H54 (cell line): ENCODE results near the gene SH3BP5L.
"Not testable (repeated sequence)": the region's sequence is repeated elsewhere in the genome, so short reads cannot be mapped to it uniquely, and the experiment has no call there.

Experiments used
- DNase-seq: peaks from one replicate; pipeline ENCODE4 v3.0.0; 2011; ENCODE audit warnings: low spot score, mixed read lengths; ENCODE audit not compliant: insufficient read length
- FAIRE-seq: peaks from 3 replicates; lab custom pipeline; 2011; peaks lifted over from hg19 to GRCh38; lab: Jason Lieb, UNC
- POLR2A ChIP-seq: IDR thresholded peaks from 2 replicates; pipeline ENCODE4 v1.6.1; 2011; ENCODE audit warnings: low read depth, mild to moderate bottlenecking, low read length

Gene SH3BP5L

GRCh38 chr1:248844526-248844925, 18.8 kb upstream of the SH3BP5L start:
- no peak for FAIRE-seq

GRCh38 chr1:248843687-248844086, 18.0 kb upstream of the SH3BP5L start:
- no peak for FAIRE-seq
- no peak for DNase-seq
- no peak for TF ChIP-seq POLR2A

More at GRCh38 chr1:248844526-248844925, 18.8 kb upstream of the SH3BP5L start:
- no peak for DNase-seq
- no peak for TF ChIP-seq POLR2A

- no peak for DNase-seq
- TF ChIP-seq POLR2A = no peak
- no peak for FAIRE-seq
These were observed 17.1 kb upstream of the SH3BP5L start for GRCh38 chr1:248842781-248843331.

- no peak for TF ChIP-seq POLR2A
- FAIRE-seq (no peak), DNase-seq (no peak)
These were observed 16.1 kb upstream of the SH3BP5L start for GRCh38 chr1:248841702-248842395.

GRCh38 chr1:248840946-248841345, 15.2 kb upstream of the SH3BP5L start:
- FAIRE-seq = no peak
- TF ChIP-seq POLR2A = no peak
- no peak for DNase-seq

- FAIRE-seq = no peak
- DNase-seq = no peak
- TF ChIP-seq POLR2A = no peak
These were observed 13.4 kb upstream of the SH3BP5L start for GRCh38 chr1:248839168-248839555.

- peak; percentile 83 for TF ChIP-seq POLR2A
- DNase-seq (peak; percentile 65), FAIRE-seq (no peak)
These were observed 12.8 kb upstream of the SH3BP5L start for GRCh38 chr1:248838357-248839167.

GRCh38 chr1:248837781-248838356, 12.2 kb upstream of the SH3BP5L start, which contains the start of gene ZNF672:
Gene ZNF672, plus strand, starts transcription at chr1:248838224. Its CDS starts 9,051 bp downstream, at chr1:248847275.
- TF ChIP-seq POLR2A = peak; percentile 76
- FAIRE-seq (no peak), DNase-seq (peak; percentile 83)

- FAIRE-seq (no peak), DNase-seq (no peak)
- TF ChIP-seq POLR2A = no peak
These were observed 11.5 kb upstream of the SH3BP5L start for GRCh38 chr1:248837045-248837780.

- DNase-seq = no peak
- no peak for FAIRE-seq
- no peak for TF ChIP-seq POLR2A
These were observed 8.7 kb upstream of the SH3BP5L start for GRCh38 chr1:248834343-248834940.

GRCh38 chr1:248831842-248832241, 6.1 kb upstream of the SH3BP5L start:
- TF ChIP-seq POLR2A = no peak
- FAIRE-seq (no peak), DNase-seq (no peak)

GRCh38 chr1:248830718-248831017, 5.0 kb upstream of the SH3BP5L start:
- FAIRE-seq = not testable (repeated sequence)

GRCh38 chr1:248828845-248829244, 3.1 kb upstream of the SH3BP5L start:
- FAIRE-seq (no peak), DNase-seq (no peak)
- no peak for TF ChIP-seq POLR2A

More at GRCh38 chr1:248830718-248831017, 5.0 kb upstream of the SH3BP5L start:
- not testable (repeated sequence) for DNase-seq

GRCh38 chr1:248825573-248825908, 174 bp downstream of the SH3BP5L start:
- no peak for TF ChIP-seq POLR2A
- DNase-seq (no peak), FAIRE-seq (no peak)
